ENCODE measurements around the gene CTXND1. TPM values are rescaled to one million over a fixed set of nuclear protein-coding genes. Genes with fewer than 3 reads are reported as not detected.

CTXND1 gene
- total and polyA plus RNA-seq, 2 of the 13 experiments (the other 11 are each of a cell fraction or from before 2014, with no cell fraction given) = 1.2 to 2.1 TPM

DNA sequence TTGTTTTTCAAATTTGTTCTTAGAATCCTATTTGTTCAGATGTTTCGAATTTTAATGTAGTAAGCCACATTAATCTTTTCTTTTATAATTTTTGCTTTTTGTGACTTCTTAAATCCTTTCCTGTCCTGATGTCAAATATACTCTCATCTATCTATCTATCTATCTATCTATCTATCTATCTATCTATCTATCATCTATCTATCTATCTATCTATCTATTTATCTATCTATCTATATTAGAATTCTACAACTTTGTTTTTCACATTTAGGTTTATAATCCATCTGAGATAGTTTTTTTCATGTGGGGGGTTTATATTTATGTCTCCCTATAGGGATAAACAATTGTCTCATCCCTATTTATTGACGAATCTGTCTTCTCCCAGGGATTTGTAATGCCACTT is 32.1 kb downstream of the CTXND1 start:
- Histone ChIP-seq H3K9ac (ENCODE audit: insufficient read depth, low read depth, low read length) (no peak overlapping the region), H4K20me1 (ENCODE audit: insufficient read depth, low read length) (no peaks in the 10 kb centered on the region), H3K36me3 (replicated peaks in 1 of 2; ENCODE audit: control insufficient read depth in 1 of 2, insufficient read depth in 2 of 2, low read length in 2 of 2) (no peaks in the 10 kb centered on the region), H3K9me3 (ENCODE audit: low read length) (no peaks in the 10 kb centered on the region), H3K4me1 (ENCODE audit: insufficient read depth, low read length) (peaks cover 6% of the 10 kb centered on the region), H3K27ac (ENCODE audit: extremely low read length, insufficient read depth, low read length) (no peak overlapping the region), H2AFZ (ENCODE audit: low read length) (no peak overlapping the region), H3K79me2 (ENCODE audit: insufficient read depth, low read length) (no peaks in the 10 kb centered on the region), H3K4me3 (replicated peaks in 1 of 3; ENCODE audit: insufficient read depth in 1 of 3, low read depth in 2 of 3, low read length in 3 of 3) (no peak overlapping the region), H3K4me2 (ENCODE audit: low read depth, low read length) (no peak overlapping the region), H3K27me3 (ENCODE audit: control insufficient read depth in 1 of 2, insufficient read depth in 2 of 2, low read length in 2 of 2) (no peaks in the 10 kb centered on the region)
- in situ Hi-C loops (cut with HindIII; ENCODE audit: extremely low pct_ligation_motif_present, low pct_unique_long_range_greater_than_20kb) (no loop called here), intact Hi-C loops (cut with micrococcal nuclease; ENCODE audit: unreplicated experiment) (no loop called here)
- BruUV-seq (replicated peaks) = no TSS peak
- no peak for TF ChIP-seq ZNF230 (CRISPR knock-in tag; IDR thresholded peaks at IDR 0.05)
- no peak for TF ChIP-seq RFXANK (CRISPR knock-in tag; IDR thresholded peaks at IDR 0.05)
- TF ChIP-seq DMAP1 (CRISPR knock-in tag; IDR thresholded peaks at IDR 0.05) = no peak
- no peak for TF ChIP-seq KDM3A (CRISPR knock-in tag; IDR thresholded peaks at IDR 0.05; ENCODE audit: low read depth)
- TF ChIP-seq ZNF746 (CRISPR knock-in tag; IDR thresholded peaks at IDR 0.05) = no peak
- TF ChIP-seq TARDBP (CRISPR knock-in tag; IDR thresholded peaks at IDR 0.05) = no peak
- no peak for TF ChIP-seq CCAR2 (optimal IDR thresholded peaks at IDR 0.05; ENCODE audit: low read depth, low read length)
- ATAC-seq (no peak), FAIRE-seq (no peak), DNase-seq (ENCODE audit: low spot score) (no peak)
- ChIA-PET CTCF (ENCODE audit: low intra/inter-chr PET ratio, low total read pairs) (no interaction called here), POLR2A (no interaction called here)
- WGBS (ENCODE audit: low lambda C conversion rate) = 73% methylated on average over 2 of the region's 2 CpGs

- no peak overlapping the region for H3K4me2 ChIP-seq (ENCODE audit: low read depth, low read length)
- H3K27me3 ChIP-seq (ENCODE audit: control insufficient read depth in 1 of 2, insufficient read depth in 2 of 2, low read length in 2 of 2) = no peaks in the 10 kb centered on the region
- H3K4me3 ChIP-seq (replicated peaks in 1 of 3; ENCODE audit: insufficient read depth in 1 of 3, low read depth in 2 of 3, low read length in 3 of 3) = no peak overlapping the region
- H4K20me1 ChIP-seq (ENCODE audit: insufficient read depth, low read length) = no peaks in the 10 kb centered on the region
- no peak overlapping the region for H3K9ac ChIP-seq (ENCODE audit: insufficient read depth, low read depth, low read length)
- WGBS (ENCODE audit: low lambda C conversion rate) = 74% methylated on average over 4 of the region's 4 CpGs
- CTCF ChIA-PET (ENCODE audit: low intra/inter-chr PET ratio, low total read pairs) = no interaction called here
- H3K27ac ChIP-seq (ENCODE audit: extremely low read length, insufficient read depth, low read length) = no peak overlapping the region
- H3K4me1 ChIP-seq (ENCODE audit: insufficient read depth, low read length) = peaks cover 12% of the 10 kb centered on the region
- H2AFZ ChIP-seq (ENCODE audit: low read length) = no peak overlapping the region
- no TSS peak for BruUV-seq (replicated peaks)
- no peaks in the 10 kb centered on the region for H3K36me3 ChIP-seq (replicated peaks in 1 of 2; ENCODE audit: control insufficient read depth in 1 of 2, insufficient read depth in 2 of 2, low read length in 2 of 2)
- no peak for DNase-seq (ENCODE audit: low spot score)
- ATAC-seq = no peak
- intact Hi-C loops (cut with micrococcal nuclease; ENCODE audit: unreplicated experiment) = no loop called here
- H3K9me3 ChIP-seq (ENCODE audit: low read length) = 0 out of 2 replicates have a peak, but pooled peaks cover 4% of the 10 kb centered on the region
- POLR2A ChIA-PET = no interaction called here
- TF ChIP-seq MAFF (IDR thresholded peaks at IDR 0.05; ENCODE audit: low read depth, low read length) (no peak), RERE (CRISPR knock-in tag; IDR thresholded peaks at IDR 0.05; ENCODE audit: low read depth) (no peak), KAT2B (IDR thresholded peaks at IDR 0.05; ENCODE audit: borderline replicate concordance, low read depth, low read length) (no peak)
- no peaks in the 10 kb centered on the region for H3K79me2 ChIP-seq (ENCODE audit: insufficient read depth, low read length)
- no peak for FAIRE-seq
- in situ Hi-C loops (cut with HindIII; ENCODE audit: extremely low pct_ligation_motif_present, low pct_unique_long_range_greater_than_20kb) = no loop called here
Observed at GRCh38 chr15:80217327-80217900, 34.6 kb downstream of the CTXND1 start.

Measured in HepG2 (cell line).